Stimulated activated CD8-positive, alpha-beta memory T cell treated with anti-CD3 and anti-CD28 coated beads, Interleukin-15, amount 100 ng/mL, for 24 hours (primary cell): ENCODE results near the gene ADAMTSL5.

Experiments
- DNase-seq: peaks from one replicate; pipeline ENCODE4 v3.0.0-alpha.2; 2020; ENCODE audit warnings: low read depth

ADAMTSL5 gene

DNA sequence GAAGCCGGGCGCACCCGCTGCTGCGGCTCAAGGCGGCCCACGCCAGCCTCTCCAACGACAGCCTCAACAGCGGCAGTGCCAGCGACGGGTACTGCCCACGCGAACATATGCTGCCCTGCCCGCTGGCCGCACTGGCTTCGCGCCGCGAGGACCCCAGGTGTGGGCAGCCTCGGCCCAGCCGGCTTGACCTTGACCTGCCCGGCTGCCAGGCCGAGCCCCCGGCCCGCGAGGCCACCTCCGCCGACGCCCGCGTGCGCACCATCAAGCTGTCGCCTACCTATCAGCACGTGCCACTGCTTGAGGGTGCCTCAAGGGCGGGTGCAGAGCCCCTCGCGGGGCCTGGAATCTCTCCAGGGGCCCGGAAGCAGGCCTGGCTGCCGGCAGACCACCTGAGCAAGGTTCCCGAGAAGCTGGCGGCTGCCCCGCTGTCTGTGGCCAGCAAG is 46.8 kb downstream of the ADAMTSL5 start:
- DNase-seq, result no peak

DNA sequence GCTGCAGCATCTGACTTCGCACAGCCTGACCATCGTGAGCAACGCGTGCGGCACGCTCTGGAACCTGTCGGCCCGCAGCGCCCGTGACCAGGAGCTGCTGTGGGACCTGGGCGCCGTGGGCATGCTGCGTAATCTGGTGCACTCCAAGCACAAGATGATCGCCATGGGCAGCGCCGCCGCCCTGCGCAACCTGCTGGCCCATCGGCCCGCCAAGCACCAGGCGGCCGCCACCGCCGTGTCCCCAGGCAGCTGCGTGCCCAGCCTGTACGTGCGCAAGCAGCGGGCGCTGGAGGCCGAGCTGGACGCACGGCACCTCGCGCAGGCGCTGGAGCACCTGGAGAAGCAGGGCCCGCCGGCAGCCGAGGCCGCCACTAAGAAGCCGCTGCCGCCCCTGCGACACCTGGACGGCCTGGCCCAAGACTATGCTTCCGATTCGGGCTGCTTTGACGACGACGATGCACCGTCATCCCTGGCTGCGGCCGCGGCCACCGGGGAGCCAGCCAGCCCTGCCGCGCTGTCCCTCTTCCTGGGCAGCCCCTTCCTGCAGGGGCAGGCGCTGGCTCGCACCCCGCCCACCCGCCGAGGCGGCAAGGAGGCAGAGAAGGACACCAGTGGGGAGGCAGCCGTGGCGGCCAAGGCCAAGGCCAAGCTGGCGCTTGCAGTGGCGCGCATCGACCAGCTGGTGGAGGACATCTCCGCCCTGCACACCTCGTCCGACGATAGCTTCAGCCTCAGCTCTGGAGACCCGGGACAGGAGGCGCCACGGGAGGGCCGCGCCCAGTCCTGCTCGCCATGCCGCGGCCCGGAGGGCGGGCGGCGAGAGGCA is 47.4 kb downstream of the ADAMTSL5 start:
- DNase-seq, result no peak

DNA sequence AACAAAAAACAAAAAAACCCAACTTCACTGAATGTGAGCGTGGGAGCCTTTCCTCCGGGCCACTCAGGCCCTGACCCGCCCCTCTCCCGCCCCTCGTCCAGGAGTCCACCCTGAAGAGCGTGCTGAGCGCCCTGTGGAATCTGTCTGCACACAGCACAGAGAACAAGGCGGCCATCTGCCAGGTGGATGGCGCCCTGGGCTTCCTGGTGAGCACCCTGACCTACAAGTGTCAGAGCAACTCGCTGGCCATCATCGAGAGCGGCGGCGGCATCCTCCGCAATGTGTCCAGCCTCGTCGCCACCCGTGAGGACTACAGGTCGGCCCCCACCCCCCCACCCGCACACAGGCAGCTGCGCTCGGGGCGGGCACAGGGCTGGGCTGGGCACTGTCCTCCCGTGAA is 51.0 kb downstream of the ADAMTSL5 start:
- DNase-seq, result no peak

DNA sequence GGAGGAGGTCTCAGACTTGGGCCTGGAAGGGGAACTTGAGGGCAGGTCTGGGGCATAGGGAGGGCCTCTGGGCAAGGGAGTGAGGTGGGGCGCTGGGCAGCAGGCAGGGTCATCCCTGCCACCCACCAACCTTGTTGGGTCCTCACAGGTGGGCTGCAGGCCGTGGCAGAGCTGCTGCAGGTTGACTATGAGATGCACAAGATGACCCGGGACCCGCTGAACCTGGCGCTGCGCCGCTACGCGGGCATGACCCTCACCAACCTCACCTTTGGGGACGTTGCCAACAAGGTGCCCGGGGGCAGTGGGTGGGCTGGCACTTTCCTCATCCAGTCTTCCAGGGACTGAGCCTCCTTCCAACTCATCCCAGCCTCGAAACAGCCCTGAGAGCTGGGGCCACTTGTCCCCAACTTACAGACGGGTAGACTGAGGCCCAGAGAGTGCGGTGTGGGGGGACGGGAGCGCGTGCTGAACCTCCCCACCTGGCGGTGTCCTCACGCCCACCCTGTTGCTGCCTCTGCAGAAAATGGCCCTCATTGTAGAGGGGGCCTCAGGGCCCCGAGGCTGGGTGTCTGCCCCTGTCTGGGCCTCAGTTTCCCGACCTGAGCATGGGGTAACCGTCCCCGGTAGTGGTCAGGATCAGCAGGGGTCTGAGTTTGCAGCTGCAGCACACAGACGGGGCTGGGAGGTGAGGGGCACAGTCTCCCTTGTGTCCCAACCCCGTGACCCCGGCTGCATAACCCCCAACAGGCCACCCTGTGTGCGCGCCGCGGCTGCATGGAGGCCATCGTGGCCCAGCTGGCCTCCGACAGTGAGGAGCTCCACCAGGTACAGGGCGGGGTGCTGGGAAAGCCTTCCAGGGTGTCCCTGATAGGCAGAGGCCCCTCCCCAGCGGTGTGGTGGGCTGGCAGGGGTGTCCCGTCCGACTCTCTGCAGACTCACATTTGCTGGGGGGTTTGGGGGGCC is 52.5 kb downstream of the ADAMTSL5 start:
- no peak for DNase-seq

DNA sequence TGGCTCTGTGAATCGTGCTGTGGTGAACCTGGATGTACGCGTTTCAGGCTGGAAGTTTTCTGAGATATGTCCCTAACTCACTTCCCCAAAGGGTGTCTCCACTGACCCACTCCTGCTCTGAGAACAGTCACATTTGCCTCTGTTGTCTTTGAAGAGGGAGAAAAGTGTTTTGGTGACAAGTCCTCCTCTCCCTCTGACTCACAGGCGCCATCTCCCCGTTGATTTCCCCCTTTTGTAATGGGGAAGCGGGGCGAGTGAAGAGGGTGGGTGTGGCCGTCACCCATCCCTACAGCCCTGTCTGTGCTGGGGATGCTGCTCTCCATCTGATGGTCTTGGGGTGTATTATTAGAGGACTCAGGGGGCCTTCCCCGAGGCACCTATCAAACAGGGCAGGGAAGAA is 53.3 kb downstream of the ADAMTSL5 start:
- no peak for DNase-seq

DNA sequence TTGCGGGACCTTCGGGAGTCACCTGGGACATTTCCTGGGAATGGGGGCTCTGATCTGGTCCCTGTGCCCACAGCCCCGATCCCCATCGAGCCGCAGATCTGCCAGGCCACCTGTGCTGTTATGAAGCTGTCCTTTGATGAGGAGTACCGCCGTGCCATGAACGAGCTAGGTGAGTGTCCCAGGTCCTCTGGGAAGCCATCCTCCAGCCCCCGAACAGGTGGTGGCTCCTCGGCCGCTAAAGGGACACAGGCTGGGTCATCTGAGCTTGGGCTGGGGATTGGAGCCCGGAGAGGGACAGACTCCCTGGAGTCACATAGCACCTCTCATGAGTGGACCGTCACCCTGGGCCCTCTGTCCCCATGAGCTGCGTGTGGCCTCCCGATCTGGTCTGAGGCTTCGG is 54.9 kb downstream of the ADAMTSL5 start:
- no peak for DNase-seq

DNA sequence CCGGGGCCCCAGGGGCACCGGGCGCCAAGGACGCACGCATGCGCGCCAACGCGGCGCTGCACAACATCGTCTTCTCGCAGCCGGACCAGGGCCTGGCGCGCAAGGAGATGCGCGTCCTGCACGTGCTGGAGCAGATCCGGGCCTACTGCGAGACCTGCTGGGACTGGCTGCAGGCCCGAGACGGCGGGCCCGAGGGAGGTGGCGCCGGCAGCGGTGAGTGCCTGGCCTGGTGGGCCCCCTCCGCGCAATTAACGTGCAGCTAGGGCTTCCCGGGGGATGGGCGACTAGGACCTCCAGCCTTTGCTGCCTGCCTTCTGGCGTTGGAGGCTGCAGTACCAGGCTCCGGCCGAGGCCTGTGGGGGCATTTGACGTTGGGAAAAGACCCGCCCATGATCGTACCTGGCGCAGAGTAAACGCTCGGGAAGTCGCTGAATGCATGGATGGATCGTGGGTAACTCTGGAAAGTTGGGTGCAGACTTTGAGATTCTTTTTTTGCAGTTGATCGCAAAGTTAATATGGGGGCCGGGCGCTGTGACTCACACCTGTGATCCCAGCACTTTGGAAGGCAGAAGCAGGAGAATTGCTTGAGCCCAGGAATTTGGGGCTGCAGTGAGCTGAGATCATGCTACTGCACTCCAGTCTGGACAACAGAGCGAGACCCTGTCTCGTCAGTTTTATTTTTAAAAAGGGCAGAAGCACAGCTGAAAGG is 55.6 kb downstream of the ADAMTSL5 start:
- DNase-seq, result no peak

DNA sequence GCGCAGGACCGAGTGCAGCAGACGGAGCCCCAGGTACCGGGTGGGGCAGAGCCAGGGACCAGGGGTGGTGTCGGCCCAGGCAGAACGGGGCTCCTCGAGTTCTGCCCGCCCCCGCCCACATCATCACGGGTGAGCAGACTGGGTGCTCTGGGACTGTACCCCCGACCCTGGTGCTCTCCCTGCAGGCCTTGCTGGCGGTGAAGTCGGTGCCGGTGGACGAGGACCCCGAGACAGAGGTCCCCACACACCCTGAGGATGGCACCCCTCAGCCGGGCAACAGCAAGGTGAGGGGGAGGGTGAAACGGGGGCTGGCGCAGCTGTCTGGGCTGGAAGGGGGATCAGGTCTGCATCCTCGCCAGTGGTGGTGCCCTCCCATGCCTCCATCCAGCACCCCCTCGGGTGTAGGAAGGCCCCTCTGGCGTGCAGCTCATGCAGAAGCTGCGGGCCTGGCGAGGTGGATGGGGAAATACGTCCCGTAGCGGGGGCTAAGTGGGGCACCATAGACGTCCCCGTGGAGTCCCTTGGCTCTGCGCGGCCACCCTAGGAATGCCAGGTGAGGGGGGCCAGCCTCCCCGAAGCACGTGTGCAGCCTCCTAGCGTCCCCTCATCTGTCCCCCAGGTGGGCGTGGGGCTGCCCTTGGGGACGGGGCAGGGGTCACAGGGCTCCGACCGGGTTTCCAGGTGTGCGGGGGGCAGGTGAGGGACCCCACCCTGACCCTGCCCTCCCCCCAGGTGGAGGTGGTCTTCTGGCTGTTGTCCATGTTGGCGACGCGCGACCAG is 56.5 kb downstream of the ADAMTSL5 start:
- no peak for DNase-seq

DNA sequence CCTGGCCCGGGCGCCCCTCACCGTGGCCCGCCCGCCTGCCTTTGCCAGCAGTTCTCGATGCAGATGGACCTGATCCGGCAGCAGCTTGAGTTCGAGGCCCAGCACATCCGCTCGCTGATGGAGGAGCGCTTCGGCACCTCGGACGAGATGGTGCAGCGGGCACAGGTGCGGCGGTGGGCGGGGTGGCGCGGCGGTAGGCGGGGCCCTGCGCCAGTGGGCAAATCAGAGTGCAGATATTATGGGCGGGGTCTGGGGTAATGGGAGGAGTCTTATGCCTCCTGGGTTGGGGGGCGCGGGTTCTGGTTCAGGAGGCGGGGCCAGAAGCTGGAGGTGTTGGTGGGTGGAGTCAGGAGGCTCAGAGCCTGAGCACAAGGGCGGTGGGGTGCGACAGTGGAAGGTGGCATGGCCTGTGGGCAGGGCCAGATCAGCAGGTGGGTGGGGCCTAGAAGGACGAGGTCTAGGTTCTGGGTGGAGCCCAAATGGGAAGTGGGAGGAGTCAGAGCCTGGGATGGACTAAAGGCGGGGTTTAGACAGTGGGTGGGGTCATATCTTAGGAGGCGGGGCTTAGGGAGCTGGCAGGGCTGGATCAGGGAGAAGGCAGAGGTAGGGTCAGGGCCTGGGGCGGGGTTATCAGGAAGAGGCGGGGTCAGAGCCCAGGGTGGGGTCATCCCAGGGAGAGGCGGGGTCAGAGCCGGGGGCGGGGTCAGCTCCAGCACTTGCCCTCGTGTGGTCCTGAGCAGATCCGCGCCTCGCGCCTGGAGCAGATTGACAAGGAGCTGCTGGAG is 57.3 kb downstream of the ADAMTSL5 start:
- DNase-seq, result no peak
